NCI-H524 (cell line): ENCODE measurements around the gene NES.

Experiments
- DNase-seq, 2 experiments: peaks; one replicate each; lab custom pipeline; 2025; lab: John Stamatoyannopoulos, UW

The NES gene

DNA sequence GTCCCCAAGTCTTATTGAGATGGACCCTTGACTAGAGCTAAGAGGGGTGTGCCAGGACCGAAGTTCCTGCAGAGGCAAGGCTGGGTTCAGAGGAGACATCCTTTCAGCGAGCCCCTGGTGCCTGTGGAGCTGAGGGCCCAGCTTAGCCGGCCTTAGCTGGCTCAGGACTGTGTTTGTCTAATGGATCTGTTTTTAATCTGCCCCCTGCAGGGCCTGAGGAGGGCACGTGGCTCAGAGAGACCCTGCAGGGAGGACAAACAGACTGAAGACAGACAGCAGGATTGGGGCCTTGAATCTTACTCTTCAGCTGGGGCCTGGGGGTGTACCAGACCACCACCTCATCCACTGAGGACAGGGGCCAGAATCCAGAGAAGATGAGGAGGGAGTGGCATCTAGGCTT lies 26.5 kb upstream of the NES start:
- DNase-seq = peak; percentile 14 to 58

DNA sequence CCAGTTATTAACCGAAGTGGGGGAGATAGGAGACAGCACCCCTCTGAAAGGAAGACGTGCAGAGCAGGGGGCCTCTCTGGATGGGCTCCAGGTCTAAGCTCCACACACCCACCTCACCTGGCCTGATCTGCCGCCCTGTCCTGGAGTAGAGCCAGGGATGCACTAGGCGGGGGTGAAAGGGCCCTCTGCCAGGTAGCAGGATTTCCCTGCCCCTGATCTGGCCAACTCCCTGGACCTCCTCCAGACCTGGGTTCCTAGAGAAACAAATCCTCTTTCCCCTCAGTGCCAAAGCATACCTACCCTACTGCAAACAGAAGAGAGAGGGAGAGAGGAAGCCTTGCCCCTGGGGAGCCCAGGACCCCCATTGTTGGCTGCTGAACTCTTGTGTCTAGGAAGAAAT lies 26.1 kb upstream of the NES start:
- DNase-seq = no peak

- DNase-seq = no peak
Observed at GRCh38 chr1:156700736-156701531, 23.7 kb upstream of the NES start.

- no peak for DNase-seq
Observed at GRCh38 chr1:156698995-156699394, 21.8 kb upstream of the NES start.

- peak in 1 of 2 experiments; percentile 45 for DNase-seq
Observed at GRCh38 chr1:156697481-156697880, 20.3 kb upstream of the NES start.

- no peak for DNase-seq
Observed at GRCh38 chr1:156696755-156697154, 19.5 kb upstream of the NES start.

DNA sequence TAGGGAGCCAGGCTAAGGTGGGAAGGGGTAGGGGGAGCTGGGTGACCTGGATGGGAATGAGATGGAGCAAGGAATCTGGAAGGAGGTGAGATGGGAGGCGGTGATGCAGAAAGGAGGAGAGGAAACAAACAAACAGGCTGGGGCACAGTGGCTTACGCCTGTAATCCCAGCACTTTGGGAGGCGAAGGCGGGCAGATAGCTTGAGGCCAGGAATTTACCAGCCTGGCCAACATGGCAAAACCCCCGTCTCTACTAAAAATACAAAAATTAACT lies 17.4 kb upstream of the NES start:
- DNase-seq = no peak

DNA sequence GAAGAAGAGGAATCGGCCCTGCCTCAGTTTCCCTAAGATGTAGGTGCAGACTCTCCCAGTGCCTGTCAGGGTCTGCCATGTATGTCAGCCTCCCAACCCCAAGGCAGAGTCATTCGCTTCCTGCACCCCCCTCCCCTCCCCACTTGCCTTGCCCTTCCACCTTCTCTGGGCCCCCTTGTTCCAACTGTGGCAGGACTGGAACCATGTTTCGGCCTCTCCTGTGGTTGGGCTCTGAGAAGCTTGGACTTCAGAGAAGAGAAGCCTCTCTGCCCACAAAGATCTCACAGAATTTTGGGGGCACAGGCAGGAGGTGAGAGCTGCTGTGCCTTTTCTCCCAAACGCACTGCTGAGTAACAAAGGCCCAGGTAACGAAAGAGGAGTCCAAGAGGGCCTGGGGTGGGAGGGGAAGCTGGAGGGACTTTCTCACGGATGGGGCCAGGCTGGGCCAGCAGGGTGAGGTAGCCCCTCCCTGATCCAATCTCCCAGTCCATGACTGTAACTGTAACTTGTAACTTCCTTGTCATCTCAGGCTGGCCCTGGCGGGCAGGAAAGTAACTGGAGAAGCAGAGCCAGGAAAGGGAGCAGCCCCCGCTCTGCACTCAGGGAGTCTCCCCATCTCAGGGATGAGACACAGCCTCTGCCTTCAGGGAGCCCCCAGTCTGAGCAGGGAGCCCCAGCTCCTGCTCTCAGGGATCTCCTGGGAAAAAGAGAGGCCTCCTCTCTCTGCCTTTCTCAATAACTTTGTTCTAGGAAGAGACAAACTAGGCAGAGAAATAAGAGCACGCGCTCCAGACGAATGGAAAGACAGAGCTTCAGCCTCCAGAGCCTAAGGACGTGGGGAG lies 16.9 kb upstream of the NES start:
- DNase-seq = no peak

DNA sequence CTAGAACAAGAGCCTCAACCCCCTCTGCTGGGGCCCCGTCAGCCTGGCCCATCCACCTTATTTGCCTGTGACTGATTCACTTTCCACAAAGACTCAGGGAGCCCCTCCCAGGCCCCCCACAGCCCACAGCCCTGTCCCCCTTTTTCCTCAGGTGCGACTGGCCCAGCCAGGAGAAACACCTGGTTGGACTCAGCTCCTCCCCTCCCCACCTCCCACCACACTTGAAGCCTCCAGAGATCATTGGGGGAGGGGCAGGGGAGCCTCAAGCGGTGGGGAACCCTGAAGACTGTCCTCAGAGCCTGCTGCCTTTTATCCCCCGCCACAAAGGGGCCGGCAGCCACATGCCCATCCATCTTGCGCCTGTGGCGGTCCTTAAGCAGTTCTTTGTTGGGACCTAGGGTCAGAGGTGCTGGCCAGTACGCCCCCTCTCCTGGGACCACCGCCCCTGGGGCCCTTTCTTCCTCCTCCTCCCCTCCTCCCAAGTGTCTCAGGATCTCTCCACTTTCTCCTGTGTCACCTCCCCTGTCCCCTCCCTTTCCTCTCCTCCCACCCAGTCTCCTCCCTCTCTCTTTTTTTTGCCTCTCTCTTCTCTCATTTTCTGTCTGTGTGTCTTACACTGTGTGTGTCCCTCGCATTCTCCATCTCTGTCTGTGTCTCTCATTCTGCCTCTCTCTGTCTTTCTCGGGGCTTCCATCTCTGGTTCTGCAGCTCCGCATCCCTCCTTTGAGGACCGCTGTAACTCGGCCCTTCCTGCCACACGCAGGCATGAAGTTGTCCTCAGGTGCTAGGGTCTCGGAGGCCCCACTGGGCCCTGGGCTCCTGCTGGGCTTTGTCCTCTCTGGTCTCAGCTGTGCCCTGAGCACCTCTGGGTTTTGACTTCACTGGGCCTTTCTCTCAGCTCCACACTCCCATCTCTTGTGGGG lies 16.0 kb upstream of the NES start:
- no peak for DNase-seq

DNA sequence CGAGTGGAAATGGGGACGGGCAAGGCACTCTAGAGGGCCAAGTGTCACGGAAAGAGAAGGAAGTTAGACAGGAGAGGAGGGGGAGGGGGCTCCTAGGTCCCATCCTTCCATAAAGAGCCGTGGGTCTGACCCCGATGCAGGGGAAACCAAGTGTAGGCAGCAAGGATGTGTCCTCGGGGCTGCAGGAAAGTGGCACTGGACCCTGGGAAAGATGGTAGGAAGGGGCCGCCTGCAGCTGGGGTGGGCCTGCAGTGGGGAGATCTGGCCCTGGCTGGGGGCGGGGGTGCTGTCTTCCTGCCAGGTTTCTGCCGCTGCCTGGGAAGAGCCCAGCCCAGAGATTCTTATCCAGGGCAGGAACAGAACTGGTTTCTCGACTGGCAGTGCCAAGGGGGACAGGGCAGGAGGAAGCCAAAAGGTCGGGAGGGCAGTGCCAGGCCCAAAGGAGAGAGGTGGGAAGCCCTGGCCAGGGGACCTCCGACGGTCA lies 15.3 kb upstream of the NES start:
- no peak for DNase-seq

- peak in 1 of 2 experiments; percentile 14 for DNase-seq
Observed at GRCh38 chr1:156691665-156692440, 14.6 kb upstream of the NES start.

DNA sequence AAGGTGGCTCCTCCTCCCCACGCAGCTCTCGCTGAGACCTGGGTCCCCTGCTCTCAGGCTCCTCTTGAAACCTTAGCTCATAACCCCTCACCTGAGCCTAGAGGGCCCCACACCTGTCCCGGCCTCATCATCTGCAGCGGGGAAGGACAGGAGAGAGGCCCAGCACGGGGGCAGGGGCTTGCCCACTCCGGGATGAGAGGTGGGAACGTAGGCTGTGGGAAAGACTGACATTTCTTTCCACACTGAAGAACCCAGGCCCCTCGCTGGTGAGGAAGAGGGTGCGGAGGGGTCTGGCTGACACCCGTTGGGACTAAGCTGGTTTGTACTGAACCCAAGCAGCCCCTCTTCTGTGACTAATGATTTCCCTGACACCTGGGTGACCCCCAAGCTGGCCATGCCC lies 14.0 kb upstream of the NES start:
- no peak for DNase-seq

DNA sequence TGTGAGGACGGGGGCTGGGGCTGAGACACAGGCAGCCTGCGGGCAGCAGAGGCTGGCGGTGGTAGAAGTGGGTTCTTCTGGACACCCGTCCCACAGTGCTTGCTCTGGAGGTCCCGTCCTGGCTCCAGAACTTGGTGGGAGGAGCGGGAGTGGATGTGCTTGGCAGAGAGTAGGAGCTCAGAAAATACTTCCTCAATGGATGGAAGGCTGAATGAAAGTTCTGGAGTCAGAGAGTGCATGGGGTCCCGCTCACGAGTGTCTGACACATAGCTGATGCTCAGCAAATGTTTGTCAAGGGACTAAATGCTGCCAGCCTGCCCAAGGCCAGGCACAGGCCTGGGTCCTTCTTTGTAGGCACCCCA lies 13.4 kb upstream of the NES start:
- no peak for DNase-seq

DNA sequence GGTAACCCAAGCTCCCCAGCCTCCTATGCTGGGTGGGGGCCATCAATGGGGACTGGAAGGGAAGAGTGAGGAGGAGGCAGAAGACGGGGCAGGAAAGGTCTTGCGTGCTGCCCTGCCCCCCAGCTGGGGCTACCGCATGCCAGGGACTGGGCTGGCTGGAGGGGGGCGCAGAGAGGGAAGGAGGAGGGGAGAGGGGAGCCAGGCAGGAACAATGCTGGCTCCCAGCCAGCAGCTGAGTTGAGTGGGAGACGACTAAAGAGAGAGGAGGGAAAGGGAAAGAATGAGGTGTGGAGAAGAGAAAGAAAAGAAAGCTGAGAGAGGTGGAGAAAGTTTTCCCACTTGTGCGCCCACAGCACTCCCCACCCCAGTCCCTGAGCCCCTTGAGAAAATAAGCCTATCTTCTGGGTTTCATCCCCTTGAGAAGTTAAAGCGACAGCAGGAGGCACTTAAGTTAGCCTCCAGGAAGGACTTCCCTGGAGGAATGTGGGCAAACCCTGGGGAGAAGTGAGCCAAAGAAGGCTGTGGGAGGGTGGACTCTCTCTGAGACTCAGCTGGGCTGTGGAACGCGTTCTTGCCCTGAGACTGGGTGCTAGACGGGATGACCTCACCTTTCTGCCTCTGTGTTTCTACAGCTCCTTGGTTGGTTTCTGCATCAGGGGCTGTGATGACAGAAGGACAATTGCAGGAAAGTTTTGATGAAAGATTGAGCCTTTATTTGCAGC lies 12.9 kb upstream of the NES start:
- DNase-seq = no peak

GRCh38 chr1:156689035-156689952 lies 12.1 kb upstream of the NES start:
- DNase-seq = peak; percentile 63 to 84

- no peak for DNase-seq
Observed at GRCh38 chr1:156684227-156684782, 7.1 kb upstream of the NES start.

- DNase-seq = peak in 1 of 2 experiments; percentile 11
Observed at GRCh38 chr1:156682166-156682890, 5.1 kb upstream of the NES start.

GRCh38 chr1:156681196-156681960 lies 4.2 kb upstream of the NES start:
- no peak for DNase-seq
